Natural killer cell (primary cell): Measurements from ENCODE around the gene OTOF. TPM values are rescaled to one million over a fixed set of nuclear protein-coding genes. Genes with fewer than 3 reads are reported as not detected.

ENCODE experiments used
- ATAC-seq, 3 donors: fragments of 150-1000 bp in 2 of 3; fragments of 200-7000 bp in 1 of 3; cut with Tn5 transposase; 1 replicate in 1 of 3; 2 replicates in 2 of 3; pipeline ENCODE4 v1.10.0; 2021; ENCODE audit warnings: mild to moderate bottlenecking in 2 of 3, moderate library complexity in 2 of 3
- DNase-seq, 2 donors: peaks; one replicate each; pipeline versions ENCODE4 v3.0.0 to v3.0.0-alpha.2; 2013 to 2021; ENCODE audit warnings: mixed read lengths in 1 of 2
- H3K27ac ChIP-seq: one replicate; pipeline ENCODE4 v1.5.1; 2013; ENCODE audit warnings: mild to moderate bottlenecking, low read length
- H3K27me3 ChIP-seq: one replicate; pipeline ENCODE4 v1.6.1; 2013; ENCODE audit warnings: low read length; ENCODE audit not compliant: control insufficient read depth, insufficient read depth
- H3K36me3 ChIP-seq: one replicate; pipeline ENCODE4 v1.6.1; 2013; ENCODE audit warnings: low read length; ENCODE audit not compliant: control insufficient read depth, insufficient read depth
- H3K4me1 ChIP-seq: one replicate; pipeline ENCODE4 v1.6.1; 2013; ENCODE audit warnings: low read length; ENCODE audit not compliant: control insufficient read depth, insufficient read depth
- H3K4me3 ChIP-seq: one replicate; pipeline ENCODE4 v1.5.1; 2013; ENCODE audit warnings: low read length
- H3K9me3 ChIP-seq: one replicate; pipeline ENCODE4 v1.6.1; 2013; ENCODE audit warnings: low read length; ENCODE audit not compliant: control insufficient read depth, insufficient read depth
- H3K27ac Mint-ChIP-seq, 2 donors: one replicate each; pipeline ENCODE4 v1.8.0; 2022; ENCODE audit warnings: mild to moderate bottlenecking in 2 of 2, mixed read lengths in 2 of 2, moderate library complexity in 1 of 2
- H3K27me3 Mint-ChIP-seq, 2 donors: one replicate each; pipeline ENCODE4 v1.8.0; 2022; ENCODE audit warnings: low read depth in 2 of 2, mixed read lengths in 2 of 2
- H3K36me3 Mint-ChIP-seq: one replicate; pipeline ENCODE4 v1.8.0; 2022; ENCODE audit warnings: mixed read lengths
- H3K4me1 Mint-ChIP-seq, 2 donors: one replicate each; pipeline ENCODE4 v1.8.0; 2022; ENCODE audit warnings: mixed read lengths in 2 of 2
- H3K4me3 Mint-ChIP-seq: one replicate; pipeline ENCODE4 v1.8.0; 2022; ENCODE audit warnings: mild to moderate bottlenecking, moderate library complexity, mixed read lengths
- H3K9me3 Mint-ChIP-seq, 2 donors: one replicate each; pipeline ENCODE4 v1.8.0; 2022; ENCODE audit warnings: mixed read lengths in 2 of 2
- WGBS: methylation state at CpG from one replicate; pipeline ENCODE4 v1.1.7; 2013; ENCODE audit warnings: missing lambda C conversion rate; ENCODE audit not compliant: insufficient coverage; 5-methylcytosine and 5-hydroxymethylcytosine counted together
- intact Hi-C: fragments of 100-400 bp; cut with micrococcal nuclease; formaldehyde crosslinking; loops from one replicate; pipeline ENCODE4 v1.14.2; 2022
- total RNA-seq, 4 donors: library from RNA; stranded (reverse); fragments of 120-200 nt in 1 of 4; gene quantifications; one replicate each; pipeline versions ENCODE4 v1.2.3 to v1.2.4, GENCODE V29; 2013 to 2022
- TF ChIP-seq, protein P1 (sequence below): fragments of 200-600 bp; IDR thresholded peaks from one replicate; pipeline ENCODE4 v1.8.0; 2022; ENCODE audit warnings: antibody characterized with exemption

OTOF gene
- total RNA-seq, 3 donors from 2014 or later (not counting 1 experiment from before 2014, with no cell fraction given) = 0.66 to 3.7 (median 1.4) TPM

GRCh38 chr2:26430826-26431225 is 47.1 kb downstream of the OTOF start:
- ATAC-seq (no peak), DNase-seq (no peak)
- Histone ChIP-seq H3K27ac (no peak overlapping the region), H3K27me3 (no peaks in the 10 kb centered on the region), H3K4me1 (no peaks in the 10 kb centered on the region), H3K9me3 (no peaks in the 10 kb centered on the region), H3K36me3 (no peaks in the 10 kb centered on the region), H3K4me3 (no peak overlapping the region)
- no peaks in the 10 kb centered on the region for H3K9me3 Mint-ChIP-seq
- H3K27ac Mint-ChIP-seq = no peak overlapping the region
- peaks cover 3 to 36% of the 10 kb centered on the region in 2 donors for H3K27me3 Mint-ChIP-seq
- intact Hi-C loops = no loop called here
- H3K36me3 Mint-ChIP-seq = no peaks in the 10 kb centered on the region
- whole genome bisulfite sequencing = 94% methylated on average over 7 of the region's 7 CpGs
- TF ChIP-seq, protein P1, sequence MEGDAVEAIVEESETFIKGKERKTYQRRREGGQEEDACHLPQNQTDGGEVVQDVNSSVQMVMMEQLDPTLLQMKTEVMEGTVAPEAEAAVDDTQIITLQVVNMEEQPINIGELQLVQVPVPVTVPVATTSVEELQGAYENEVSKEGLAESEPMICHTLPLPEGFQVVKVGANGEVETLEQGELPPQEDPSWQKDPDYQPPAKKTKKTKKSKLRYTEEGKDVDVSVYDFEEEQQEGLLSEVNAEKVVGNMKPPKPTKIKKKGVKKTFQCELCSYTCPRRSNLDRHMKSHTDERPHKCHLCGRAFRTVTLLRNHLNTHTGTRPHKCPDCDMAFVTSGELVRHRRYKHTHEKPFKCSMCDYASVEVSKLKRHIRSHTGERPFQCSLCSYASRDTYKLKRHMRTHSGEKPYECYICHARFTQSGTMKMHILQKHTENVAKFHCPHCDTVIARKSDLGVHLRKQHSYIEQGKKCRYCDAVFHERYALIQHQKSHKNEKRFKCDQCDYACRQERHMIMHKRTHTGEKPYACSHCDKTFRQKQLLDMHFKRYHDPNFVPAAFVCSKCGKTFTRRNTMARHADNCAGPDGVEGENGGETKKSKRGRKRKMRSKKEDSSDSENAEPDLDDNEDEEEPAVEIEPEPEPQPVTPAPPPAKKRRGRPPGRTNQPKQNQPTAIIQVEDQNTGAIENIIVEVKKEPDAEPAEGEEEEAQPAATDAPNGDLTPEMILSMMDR = no peak
- H3K4me3 Mint-ChIP-seq = no peak overlapping the region
- no peaks in the 10 kb centered on the region for H3K4me1 Mint-ChIP-seq

- ATAC-seq (no peak), DNase-seq (no peak)
- Mint-ChIP-seq H3K36me3 (no peaks in the 10 kb centered on the region), H3K27me3 (peaks cover 3 to 36% of the 10 kb centered on the region in 2 donors), H3K27ac (no peak overlapping the region), H3K9me3 (no peaks in the 10 kb centered on the region), H3K4me3 (no peak overlapping the region), H3K4me1 (no peaks in the 10 kb centered on the region)
- no peak overlapping the region for H3K27ac ChIP-seq
- no peak overlapping the region for H3K4me3 ChIP-seq
- 91% methylated on average over 8 of the region's 8 CpGs for WGBS
- no peaks in the 10 kb centered on the region for H3K9me3 ChIP-seq
- intact Hi-C loops = no loop called here
- no peaks in the 10 kb centered on the region for H3K27me3 ChIP-seq
- no peaks in the 10 kb centered on the region for H3K4me1 ChIP-seq
- H3K36me3 ChIP-seq = no peaks in the 10 kb centered on the region
- TF ChIP-seq, protein P1 = no peak
Observed at GRCh38 chr2:26429779-26430578, 47.9 kb downstream of the OTOF start.

GRCh38 chr2:26428846-26429245 is 49.1 kb downstream of the OTOF start:
- Histone ChIP-seq H3K36me3 (no peaks in the 10 kb centered on the region), H3K4me1 (no peaks in the 10 kb centered on the region), H3K9me3 (no peaks in the 10 kb centered on the region), H3K27me3 (no peaks in the 10 kb centered on the region), H3K4me3 (no peak overlapping the region), H3K27ac (no peak overlapping the region)
- no peaks in the 10 kb centered on the region for H3K9me3 Mint-ChIP-seq
- H3K27ac Mint-ChIP-seq = no peak overlapping the region
- TF ChIP-seq, protein P1 = no peak
- no peak overlapping the region for H3K4me3 Mint-ChIP-seq
- ATAC-seq (no peak), DNase-seq (no peak)
- no peaks in the 10 kb centered on the region for H3K4me1 Mint-ChIP-seq
- H3K36me3 Mint-ChIP-seq = no peaks in the 10 kb centered on the region
- 86% methylated on average over 2 of the region's 2 CpGs for WGBS
- intact Hi-C loops = no loop called here
- peaks cover 3 to 34% of the 10 kb centered on the region in 2 donors for H3K27me3 Mint-ChIP-seq

DNA sequence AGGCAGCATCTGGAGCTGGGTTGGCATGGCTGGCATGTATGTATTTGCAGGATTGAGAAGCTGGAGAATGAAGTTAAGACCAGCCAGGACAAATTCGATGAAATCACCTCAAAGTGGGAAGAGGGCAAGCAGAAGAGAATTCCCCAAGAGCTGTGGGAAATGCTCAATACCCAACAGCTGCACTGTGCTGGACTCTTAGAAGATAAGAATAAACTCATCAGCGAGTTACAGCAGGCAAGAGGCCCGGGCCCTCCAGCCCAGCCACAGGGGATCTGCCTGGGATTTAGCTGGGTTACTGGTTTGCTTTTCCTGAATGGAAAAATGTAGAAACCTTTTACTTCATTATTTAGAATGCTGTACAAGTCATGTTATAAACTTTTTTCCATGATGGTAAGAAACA is 53.7 kb downstream of the OTOF start:
- Mint-ChIP-seq H3K36me3 (no peaks in the 10 kb centered on the region), H3K27ac (no peak overlapping the region), H3K4me1 (no peaks in the 10 kb centered on the region), H3K27me3 (peaks cover 3 to 8% of the 10 kb centered on the region in 2 donors), H3K9me3 (no peaks in the 10 kb centered on the region), H3K4me3 (no peak overlapping the region)
- DNase-seq = no peak
- no peaks in the 10 kb centered on the region for H3K9me3 ChIP-seq
- no peaks in the 10 kb centered on the region for H3K4me1 ChIP-seq
- 52% methylated on average over 3 of the region's 3 CpGs for WGBS
- ATAC-seq = no peak
- intact Hi-C loops = no loop called here
- no peaks in the 10 kb centered on the region for H3K36me3 ChIP-seq
- TF ChIP-seq, protein P1 = no peak
- no peaks in the 10 kb centered on the region for H3K27me3 ChIP-seq
- H3K27ac ChIP-seq = no peak overlapping the region
- H3K4me3 ChIP-seq = no peak overlapping the region
